Testis (tissue), 2 donors: ENCODE results near the gene NFKBIA.

Experiments used
- CTCF ChIP-seq, 3 experiments: fragments of 450-650 bp in 2 of 3; fragments of 200-600 bp in 1 of 3; sonication (generic) in 1 of 3; IDR thresholded peaks; one replicate each; pipeline ENCODE4 v1.5.1; 2016 to 2019; ENCODE audit warnings: antibody characterized with exemption in 3 of 3, mild to moderate bottlenecking in 2 of 3, moderate library complexity in 1 of 3
- POLR2A ChIP-seq: fragments of 450-650 bp; IDR thresholded peaks from one replicate; pipeline ENCODE4 v1.6.1; 2017; ENCODE audit warnings: antibody characterized with exemption, mild to moderate bottlenecking, moderate library complexity

- TF ChIP-seq CTCF (IDR thresholded peaks at IDR 0.05) (no peak), POLR2A (no peak)
Observed at GRCh38 chr14:35380794-35381193, 23.8 kb downstream of the NFKBIA start.
